NCI-H1417 (cell line): ENCODE measurements around the gene TRAP1.

ENCODE experiments used
- DNase-seq, 3 experiments: peaks; one replicate each; lab custom pipeline; 2025; lab: John Stamatoyannopoulos, UW

Gene TRAP1

DNA sequence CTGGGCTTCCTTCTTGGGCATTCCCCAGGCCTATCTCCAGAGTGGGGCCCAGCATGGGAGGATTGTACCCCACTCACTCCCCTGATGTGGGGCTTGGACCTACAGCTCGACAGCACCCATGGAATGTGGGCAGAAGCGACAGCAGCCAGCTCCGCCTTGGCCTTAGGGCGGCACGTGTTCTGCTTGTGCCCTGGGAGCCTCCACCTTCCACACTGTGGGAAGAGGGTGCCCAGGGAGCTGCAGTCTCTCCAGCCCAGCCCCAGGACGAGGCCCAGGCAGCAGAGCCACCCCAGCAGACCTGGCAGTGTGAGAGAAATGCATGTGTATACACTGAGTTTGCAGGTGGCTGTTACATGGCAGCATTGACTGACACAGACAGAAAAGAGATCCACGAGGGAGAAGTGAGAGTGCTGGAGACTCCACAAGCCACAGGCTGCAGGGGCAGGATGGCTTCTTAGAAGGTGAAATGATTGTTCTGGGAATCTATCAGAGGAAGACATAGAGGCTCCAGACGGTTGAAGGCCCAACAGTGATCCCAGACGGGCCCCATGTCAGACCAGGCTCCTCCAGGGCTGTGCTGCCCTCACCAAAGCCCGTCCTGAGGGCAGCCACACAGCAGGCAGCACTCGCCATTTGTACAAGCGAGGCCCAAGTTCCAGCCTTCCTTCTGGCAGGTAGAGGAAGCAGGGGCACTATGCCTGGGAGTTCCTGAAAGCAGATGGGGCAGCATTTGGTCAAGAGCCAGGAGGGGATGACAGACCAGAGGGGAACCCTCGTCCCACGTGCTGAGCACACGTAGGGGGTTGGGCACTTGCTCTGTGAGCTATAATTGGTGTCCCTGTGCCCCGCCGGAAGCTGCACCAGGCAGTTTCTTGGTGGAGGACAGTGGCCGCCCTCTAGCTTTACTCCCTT is 65.6 kb downstream of the TRAP1 start:
- DNase-seq, result no peak

DNA sequence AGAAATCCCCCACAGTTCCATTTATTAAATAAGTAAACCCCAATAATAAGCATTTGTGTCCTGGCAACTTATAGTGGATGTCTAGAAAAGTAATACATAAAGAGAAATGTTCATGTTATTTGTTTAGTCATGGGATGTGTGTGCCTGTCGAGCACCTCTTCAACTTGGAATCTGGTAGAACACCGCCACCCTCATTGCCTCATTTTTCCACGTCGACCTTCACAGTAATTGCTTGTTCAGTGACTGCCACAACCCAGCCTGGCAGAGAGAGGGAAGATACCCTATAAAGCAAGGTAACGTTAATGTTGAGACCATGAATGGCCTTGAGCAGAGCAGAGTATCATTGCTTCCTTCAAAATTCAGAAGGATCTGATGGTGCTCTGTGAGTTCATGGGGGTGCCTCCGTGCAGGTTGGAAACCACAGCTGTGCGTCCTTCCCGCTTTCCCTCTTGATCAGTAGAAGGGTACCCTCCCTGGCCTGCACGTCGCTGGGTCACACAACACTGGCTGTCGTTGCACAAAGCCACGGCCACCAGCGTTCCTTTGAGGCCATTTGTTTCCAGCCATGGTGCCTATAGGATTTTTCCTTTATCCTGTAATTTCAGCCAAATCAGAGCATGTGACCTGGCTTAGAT is 66.6 kb downstream of the TRAP1 start:
- no peak for DNase-seq

DNA sequence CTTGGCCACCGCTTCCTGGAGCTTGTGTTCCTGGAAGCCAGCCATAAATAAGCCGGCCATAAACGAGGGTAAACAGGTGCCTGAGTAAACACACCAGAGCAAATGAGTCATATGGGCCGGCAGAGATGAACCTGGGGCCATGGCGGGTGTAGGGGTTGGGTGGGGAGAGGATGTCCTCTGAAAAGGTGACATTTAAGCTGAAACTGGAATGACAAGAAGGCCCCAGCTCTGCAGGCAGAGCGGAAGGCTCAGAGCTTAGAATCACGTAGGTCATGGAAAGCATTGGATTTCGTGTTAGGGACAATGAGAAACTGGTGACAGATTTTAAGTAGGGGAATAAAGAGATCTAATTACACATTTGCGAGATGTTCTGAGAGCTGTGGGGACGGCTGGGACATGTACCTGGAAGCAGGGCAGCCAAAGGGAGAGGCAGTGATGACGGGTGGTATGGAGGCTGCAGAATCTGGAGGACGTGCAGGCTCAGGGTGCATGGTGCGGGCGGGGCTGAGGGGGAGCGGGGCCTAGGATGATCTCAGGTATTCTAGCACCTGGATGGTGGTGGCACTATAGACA is 70.9 kb downstream of the TRAP1 start:
- peak; percentile 22 to 69 (median 61) for DNase-seq

DNA sequence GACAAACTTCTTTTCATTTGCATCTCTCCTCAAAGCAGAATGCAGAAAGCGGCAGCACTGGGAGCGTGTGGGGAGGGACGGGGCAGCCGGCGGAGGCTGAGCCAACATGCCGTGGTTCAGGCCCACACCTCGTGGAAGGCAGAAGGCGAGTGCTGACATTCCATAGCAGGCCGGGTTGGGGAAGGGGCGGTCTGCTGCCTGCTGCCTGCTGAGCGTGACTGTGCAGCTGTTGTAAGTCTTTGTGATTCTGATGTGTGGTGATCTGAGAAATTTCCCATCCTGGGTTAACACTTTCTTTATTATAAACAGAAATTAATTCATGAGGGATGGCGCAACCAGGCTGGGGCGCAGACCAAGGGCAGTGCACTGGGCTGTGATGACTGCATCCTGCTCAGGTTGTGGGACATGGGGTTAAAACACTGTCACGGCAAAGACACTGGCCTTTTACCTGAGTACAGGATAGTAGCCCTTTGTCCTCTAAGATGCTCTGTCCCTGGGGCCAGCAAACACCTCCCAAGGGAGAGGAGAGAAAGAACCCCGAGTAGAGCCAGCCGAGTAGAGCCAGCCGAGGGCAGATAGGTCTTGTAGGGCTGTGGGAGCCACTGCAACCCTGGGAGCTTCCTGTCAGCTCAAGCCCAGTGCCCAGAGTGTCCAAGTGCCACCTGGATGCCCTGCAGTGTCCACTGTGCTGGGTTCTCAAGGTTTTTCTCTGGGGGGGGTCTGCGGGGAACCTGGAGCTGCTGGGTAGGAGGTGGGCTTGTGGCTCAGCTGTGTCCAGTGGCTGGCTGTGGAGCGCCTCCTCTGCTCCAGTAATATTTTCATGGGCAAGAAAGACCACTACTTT is 71.6 kb downstream of the TRAP1 start:
- DNase-seq, result peak in 1 of 3 experiments; percentile 61

DNA sequence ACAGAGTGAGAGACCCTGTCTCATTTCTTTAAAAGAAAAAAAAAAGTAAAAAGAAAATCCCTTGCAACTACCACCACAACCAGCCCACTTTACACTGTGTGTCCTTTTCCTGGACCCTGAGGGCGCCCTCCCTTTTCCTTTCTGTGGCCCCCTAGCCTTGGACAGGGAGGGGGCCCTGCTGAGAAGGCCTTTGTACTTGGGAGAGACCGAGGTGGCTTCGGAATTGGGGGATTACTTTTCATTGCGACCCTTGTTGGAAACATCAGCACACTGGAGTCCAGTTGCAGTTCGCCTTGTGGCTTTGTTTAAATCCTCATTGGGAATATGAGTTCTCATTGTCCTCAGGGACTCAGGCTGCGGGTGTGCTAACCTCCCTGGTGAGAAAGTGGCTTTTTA is 72.2 kb downstream of the TRAP1 start:
- no peak for DNase-seq

DNA sequence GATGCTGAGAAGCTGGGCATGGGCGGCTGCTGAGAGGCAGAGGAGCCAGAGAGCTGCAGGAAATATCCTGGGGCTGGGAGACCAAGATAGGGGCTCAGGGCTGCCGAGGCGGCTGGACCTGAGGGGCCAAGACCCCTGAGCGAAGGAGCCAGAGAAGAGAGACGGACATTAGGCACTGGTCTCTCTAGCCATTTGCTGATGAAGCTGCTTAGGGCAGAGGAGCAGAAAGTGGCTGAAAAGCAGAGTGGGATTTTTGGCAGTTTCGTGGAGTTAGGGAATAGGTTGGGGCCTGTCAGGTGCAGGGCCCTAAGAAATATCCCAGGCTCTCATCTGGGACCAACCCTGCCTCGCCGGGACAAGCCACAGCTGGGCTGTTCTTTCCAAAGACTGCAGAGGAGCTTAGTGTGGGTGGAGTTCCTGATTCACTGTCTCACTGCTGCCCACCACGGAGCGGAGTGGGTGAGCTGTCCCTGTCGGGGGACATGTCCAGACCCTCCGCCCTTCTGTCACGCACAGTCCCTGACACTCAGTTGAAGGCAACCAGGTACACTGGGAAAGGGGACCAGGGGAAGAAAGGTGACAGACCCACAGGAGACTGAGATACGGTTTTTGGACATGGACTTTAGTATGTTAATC is 74.1 kb downstream of the TRAP1 start:
- no peak for DNase-seq

DNA sequence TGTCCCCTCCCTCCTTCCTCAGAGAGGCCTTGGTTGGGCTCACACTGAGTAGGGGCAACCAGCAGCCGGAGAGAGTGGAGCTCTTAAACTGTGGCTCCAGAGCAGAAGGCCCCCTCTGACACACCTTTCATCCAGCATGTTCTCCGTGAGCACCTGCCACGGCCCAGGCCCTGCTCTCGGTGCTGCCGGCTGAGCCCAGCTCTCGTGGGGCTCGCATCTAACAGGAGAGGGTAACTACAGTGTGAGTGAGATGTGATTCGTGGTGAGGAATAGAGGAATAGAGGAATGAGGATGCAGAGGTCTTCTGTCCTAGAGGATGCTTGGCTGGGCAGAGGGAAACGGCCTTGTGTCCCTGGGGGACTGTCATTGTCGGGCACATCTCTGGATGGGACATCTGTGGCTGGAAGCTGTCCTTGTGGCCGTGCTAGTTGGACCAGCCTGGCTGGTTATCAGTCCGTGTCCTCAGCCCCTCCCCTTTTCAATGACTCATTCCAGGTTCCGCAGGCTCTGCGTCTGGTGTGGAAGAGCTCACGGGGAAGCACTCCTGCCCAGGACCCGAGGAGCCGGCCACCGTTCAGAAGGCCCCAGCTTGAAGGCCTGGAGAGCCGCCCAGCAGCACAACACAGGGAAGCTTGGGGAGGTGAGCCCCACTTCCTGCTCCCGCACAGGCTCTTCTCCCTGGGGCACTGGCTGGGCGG is 74.8 kb downstream of the TRAP1 start:
- no peak for DNase-seq

DNA sequence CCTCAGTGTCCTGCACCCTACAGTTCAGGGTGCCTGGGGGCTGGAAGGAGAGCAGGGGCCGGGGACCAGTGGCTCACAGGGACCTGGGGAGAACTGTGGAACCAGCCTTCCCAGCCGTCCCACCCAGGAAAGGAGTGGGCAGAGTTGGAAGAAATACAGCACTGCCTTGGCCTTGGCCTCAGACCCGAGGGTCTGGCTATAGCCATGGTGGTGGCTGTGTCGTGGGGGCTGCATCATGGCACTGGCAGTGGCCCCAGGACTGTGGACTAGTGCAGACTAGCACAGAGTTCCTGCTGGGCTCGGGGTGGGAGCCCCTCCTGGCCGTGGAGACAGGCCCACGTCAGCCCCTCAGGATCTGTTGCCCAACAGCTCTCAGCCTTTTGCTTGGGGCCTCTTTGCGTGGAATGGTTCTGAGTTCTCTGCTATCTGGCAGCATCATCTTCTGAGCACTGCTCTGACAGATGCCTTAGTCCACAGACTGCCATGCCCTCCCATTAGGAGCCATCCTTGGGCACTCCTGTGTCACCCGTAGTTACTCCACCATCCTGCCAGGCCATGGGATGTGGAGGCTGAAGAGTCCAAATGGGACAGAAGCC is 75.4 kb downstream of the TRAP1 start:
- no peak for DNase-seq

DNA sequence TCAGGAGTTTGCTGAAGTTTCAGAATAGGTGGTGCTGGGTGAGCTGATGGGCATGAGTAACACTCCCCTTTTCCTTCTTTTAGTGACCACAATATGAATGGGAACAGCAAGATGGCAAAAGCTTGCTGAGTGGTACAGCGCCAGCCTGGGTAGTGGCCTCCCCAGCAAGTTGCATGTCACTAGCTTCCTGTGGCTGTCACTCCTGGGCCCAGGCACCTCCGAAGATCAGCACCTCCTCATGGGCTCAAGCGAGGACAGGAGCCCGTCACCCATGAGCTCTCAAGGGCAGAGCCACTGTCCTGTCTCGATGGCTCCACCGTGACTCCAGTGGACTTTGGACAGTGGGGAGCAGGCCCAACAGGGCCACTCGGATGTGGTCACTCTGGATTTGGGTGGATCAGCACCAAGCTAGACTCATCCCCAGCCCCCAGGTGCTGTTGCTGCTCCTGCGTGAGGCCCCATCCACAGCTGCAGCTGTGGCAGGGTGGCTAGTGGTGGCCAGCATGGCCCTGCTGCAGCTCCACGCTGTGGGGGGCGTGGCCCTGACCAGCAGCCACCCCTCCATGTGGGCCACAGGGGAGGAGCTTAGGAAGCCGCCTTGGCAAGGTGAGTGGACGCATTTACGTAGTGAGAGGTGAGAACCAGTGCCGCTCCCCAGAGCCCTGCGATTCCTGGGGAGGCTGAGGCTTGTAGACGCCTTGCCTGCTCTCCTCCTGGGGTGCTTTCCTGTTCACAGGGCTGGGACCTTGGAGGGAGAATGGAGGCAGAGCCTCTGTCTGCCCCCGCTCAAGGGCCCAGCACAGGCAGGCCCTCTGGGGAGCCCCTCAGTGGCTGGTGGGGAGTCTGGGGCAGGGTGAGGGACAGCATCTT is 76.5 kb downstream of the TRAP1 start:
- DNase-seq, result no peak

DNA sequence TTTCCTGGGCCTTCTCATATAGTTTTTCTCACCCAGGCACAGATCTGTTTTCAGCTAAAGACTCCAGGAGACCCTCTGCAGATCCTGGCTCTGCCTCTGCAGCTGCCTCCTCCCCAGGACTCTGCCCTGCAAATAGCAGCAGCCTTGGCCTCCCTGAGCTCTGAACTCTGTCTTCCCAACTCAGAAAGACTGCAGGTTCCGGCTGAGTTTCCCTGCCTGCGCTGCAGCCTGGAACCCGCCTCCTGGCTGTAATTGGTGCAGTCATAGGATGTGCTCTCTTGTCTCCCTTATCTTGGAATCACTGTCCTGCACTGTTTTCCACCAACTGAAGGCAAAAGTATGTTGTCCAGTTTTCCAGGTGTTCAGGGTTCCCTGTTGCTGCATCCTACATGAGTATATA is 77.1 kb downstream of the TRAP1 start:
- no peak for DNase-seq

DNA sequence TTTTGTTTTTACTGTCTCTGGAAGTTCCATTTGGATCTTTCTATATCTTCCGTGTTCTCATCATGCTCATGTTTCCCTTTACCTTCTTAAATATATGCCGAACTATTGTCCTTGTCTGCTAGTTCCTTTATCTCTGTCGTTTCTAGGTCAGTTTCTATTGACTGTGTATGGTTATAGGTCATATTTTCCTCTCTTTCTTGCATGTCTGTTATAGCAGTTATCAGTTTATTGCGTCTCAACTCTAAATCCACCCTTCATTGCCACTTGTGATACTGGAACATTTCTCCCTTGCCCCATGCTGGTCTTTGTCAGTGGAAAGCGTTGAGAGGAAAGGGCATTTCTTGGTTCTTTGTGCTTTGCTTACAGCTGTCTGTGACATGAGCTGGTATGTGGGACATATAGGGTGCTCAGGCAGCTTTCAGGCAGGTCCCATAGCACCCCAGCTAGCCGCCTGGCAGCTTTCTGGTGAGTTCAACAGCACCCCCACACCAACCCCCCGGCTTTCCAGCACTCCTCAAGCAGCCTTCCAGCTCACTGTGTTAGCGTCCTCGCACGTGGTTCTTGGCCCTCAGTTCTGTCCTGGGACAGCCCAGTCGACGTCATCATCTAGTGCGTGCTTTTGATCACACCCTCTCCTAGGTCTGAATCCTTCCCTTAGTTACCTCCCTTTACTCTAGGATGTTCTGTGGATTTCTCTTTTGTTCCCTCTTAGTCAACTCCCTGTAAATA is 78.2 kb downstream of the TRAP1 start:
- no peak for DNase-seq

DNA sequence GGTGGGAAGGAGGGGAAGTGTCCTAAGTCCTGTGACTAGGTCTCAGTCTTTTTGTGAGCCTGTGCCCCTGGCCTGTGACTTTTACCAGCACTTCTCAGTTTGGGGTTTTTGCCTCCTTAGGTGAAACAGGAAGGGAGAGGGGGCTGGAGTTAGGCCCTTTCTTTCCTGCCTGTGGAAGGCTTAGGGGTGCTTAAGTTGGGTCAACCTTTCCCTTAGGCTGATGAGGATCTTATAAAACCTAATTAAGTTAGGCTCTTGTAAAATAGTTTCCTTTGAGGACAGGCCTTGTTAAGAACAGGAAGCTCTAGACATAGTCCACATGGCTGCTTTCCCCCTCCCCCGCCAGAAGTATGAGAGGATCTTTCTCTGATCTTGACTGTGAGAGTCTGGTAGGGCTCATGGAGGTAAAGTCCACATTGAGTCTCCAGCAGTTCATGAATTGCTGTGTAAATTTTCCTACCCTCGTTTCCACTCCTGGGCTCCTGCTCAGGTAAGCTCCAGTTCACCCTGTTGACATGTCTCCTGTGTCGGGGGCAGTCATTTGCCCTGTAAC is 79.9 kb downstream of the TRAP1 start:
- no peak for DNase-seq

DNA sequence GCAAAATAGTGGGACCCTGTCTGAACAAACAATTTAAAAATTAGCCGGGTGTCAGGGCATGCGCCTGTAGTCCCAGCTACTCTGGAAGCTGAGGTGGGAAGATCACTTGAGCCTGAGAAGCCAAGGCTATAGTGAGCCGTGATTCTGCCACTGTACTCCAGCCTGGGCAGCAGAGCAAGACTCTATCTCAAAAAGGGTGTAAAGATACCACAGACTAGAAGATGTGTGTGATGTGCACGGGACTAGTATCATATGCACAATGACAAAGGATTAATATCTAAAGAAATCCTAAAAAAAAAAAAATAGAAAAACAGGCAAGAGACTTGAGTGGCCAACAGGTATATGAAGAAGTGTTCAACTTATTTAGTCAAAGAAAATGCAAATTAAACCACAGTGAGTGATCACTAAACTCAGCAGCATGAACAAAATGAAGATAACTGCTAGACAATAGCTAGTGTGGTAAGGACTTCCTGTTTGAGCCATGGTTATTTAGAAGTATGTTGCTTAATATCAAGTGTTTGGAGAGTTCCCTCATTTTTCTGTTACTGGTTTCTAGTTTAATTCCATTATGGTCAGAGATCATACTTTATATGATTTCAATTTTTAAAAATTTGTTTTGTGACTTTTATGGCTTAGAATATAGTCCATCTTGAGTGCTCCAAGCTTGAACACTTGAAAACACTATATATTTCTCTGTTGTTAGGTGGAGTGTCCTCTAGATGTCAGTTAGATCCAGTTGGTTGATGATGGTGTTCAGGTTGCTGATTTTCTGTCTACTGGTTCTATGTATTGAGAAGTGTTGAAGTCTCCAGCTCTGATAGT is 91.2 kb downstream of the TRAP1 start:
- DNase-seq, result no peak

DNA sequence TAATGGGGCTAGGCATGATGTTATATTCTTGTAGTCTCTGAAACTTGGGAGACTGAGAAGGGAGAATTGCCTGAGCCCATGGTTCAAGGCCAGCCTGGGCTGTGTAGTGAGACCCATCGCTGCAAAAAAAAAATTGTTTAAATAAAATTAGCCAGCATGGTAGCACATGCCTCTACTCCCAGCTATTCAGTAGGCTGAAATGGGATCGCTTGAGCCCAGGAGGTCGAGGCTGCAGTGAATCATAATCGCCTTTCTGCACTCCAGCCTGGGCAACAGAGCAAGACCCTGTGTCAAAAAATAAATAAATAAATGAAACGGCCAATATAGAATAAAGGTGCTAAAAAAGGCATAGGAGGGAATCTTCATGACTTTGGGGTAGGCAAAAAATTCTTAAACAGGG is 92.0 kb downstream of the TRAP1 start:
- DNase-seq, result no peak

DNA sequence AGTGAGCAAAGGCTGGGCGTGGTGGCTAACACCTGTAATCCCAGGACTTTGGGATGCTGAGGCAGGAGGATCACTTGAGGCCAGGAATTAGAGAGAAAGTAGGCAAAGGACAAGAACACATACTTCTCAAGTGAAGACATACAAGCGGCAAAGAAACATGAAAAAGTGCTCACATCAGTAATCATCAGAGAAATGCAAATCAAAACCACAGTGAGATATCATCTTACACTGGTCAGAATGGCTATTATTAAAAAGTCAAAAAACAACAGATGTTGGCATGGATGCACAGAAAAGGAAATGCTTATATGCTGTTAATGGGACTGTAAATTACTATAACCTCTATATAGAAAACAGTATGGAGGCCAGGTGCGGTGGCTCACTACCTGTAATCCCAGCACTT is 93.7 kb downstream of the TRAP1 start:
- DNase-seq, result no peak

DNA sequence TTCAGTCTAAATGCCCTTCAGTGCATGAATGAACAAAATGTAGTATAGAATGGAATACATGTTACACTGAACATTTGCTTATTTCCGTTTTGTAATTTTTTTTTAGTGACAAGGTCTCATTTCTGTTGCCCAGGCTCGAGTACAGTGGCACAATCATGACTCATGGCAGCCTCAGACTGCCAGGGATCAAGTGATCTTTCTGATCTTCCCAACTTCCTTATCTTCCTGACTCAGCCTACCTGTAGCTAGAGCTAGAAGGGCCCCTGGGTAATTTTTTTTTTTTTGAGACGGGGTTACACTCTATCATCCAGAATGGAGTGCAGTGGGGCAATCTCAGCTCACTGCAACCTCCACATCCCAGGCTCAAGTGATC is 98.6 kb downstream of the TRAP1 start:
- DNase-seq, result no peak

DNA sequence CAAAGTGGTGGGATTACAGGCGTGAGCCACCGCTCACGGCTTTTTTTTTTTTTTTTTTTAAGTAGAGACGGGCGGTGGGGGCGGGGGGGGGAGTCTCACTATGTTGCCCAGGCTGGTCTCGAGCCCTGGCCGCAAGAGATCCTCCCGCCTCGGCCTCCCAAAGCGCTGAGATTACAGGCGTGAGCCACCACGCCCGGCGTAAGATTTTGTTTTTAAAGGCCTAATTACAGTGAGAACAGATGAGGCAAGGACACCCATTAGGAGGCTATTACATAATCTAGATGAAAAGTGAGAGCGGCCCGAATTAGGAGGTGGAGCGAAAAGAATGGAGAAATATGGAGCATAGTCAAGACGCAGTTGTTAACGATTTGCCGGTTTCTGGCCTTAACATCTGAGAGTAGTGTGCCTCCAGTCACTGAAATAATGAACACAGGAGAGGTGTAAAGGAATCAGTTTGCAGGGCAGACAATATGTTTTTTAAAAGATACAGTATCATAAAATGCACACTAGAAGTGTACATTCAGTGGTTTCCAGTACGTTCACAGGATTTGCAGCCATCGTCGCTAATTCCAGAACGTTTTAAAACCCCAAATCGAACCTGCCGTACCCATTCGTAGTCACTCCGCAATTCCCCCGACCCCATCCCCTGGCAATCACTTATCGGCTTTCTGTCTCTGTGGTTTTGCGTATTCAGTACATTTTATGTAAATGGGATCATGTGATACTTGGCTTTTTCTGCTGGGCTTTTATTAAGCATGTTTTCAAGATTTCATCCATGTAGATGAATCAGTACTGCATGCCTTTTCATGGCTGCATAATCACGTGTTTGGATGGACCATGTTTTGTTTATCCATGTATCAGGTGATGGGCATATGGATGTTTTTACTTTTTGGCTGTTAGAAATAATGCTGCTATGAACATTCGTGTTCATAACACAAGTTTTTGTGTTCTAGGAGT is 104.5 kb downstream of the TRAP1 start:
- DNase-seq, result no peak
